ENCODE data around the gene TMEM106B. TPM values are rescaled to one million over a fixed set of nuclear protein-coding genes. Genes with fewer than 3 reads are reported as not detected.

Gene TMEM106B
- 59.8 and 78.0 TPM in 2 replicates for total RNA-seq

GRCh38 chr7:12211054-12211710 lies at the start of gene TMEM106B:
TSS of gene TMEM106B (plus strand) at chr7:12211294. CDS start at chr7:12214811, 3,517 bp downstream.

Other genes starting within 250 kb of the TMEM106B start
- under 0.01 and 0.33 TPM in 2 replicates for gene VWDE, start 192.6 kb downstream of the TMEM106B start, total RNA-seq

Measured in uterine smooth muscle cell (primary cell).